Testis (tissue), 2 donors: ENCODE measurements around the gene CYP4F2.

Source experiments
- POLR2A ChIP-seq: fragments of 450-650 bp; IDR thresholded peaks from one replicate; pipeline ENCODE4 v1.6.1; 2017; ENCODE audit warnings: antibody characterized with exemption, mild to moderate bottlenecking, moderate library complexity
- TF ChIP-seq, protein P1 (sequence below), 3 experiments: fragments of 450-650 bp in 2 of 3; fragments of 200-600 bp in 1 of 3; sonication (generic) in 1 of 3; IDR thresholded peaks; one replicate each; pipeline ENCODE4 v1.5.1; 2016 to 2019; ENCODE audit warnings: antibody characterized with exemption in 3 of 3, mild to moderate bottlenecking in 2 of 3, moderate library complexity in 1 of 3

DNA sequence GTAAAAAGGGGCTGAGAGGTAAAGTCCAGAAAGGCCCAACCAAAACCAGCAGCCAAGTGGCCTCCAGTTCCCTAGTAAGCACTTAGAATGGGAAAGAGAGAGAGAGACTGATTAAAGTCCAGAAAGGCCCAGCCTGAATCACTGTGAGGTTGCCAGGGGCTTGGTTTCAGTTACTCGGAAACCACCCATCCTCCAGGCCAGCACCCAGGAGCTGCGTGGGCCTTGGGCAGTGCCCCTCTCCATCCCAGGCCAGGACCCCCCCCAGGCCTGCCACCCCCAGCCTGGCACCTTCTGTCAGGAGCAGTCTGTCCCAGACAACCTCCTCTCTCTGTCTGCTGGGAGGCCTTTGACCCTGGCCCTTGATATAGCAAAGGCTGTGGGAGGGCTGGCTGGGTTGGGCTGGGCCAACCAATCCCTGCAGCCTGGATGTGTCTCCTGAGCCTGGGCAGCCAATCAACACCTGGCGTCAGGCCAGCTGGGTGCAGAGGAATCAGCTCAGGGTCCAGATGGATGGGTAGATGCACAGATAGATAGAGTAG is at the start of gene CYP4F2:
- TF ChIP-seq, protein P1, sequence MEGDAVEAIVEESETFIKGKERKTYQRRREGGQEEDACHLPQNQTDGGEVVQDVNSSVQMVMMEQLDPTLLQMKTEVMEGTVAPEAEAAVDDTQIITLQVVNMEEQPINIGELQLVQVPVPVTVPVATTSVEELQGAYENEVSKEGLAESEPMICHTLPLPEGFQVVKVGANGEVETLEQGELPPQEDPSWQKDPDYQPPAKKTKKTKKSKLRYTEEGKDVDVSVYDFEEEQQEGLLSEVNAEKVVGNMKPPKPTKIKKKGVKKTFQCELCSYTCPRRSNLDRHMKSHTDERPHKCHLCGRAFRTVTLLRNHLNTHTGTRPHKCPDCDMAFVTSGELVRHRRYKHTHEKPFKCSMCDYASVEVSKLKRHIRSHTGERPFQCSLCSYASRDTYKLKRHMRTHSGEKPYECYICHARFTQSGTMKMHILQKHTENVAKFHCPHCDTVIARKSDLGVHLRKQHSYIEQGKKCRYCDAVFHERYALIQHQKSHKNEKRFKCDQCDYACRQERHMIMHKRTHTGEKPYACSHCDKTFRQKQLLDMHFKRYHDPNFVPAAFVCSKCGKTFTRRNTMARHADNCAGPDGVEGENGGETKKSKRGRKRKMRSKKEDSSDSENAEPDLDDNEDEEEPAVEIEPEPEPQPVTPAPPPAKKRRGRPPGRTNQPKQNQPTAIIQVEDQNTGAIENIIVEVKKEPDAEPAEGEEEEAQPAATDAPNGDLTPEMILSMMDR (IDR thresholded peaks at IDR 0.05) = no peak
- no peak for TF ChIP-seq POLR2A
